A673 (cell line): ENCODE measurements around the gene TMEM60. TPM values are rescaled to one million over a fixed set of nuclear protein-coding genes. Genes with fewer than 3 reads are reported as not detected.

Experiments used
- BruUV-seq: library from RNA; stranded (reverse); fragments of 400-500 nt; replicated peaks from 2 replicates; lab custom pipeline; 2021; lab: Mats Ljungman, UMichigan
- CTCF ChIA-PET: fragments of 300-600 bp; sonication (Branson Sonifier 250); formaldehyde crosslinking; loops from one replicate; lab custom pipeline; 2022; ENCODE audit warnings: antibody characterized with exemption; lab: Charles Lee
- POLR2A ChIA-PET: fragments of 300-600 bp; sonication (Branson Sonifier 250); formaldehyde crosslinking; loops from one replicate; lab custom pipeline; 2022; ENCODE audit warnings: antibody characterized with exemption; ENCODE audit not compliant: low non-redundant PET; lab: Charles Lee
- DNase-seq: peaks from one replicate; pipeline ENCODE4 v3.0.0-alpha.2; 2015; ENCODE audit warnings: low spot score
- H3K27ac ChIP-seq: fragments of 200-600 bp; sonication (generic); 2 replicates; pipeline ENCODE4 v1.5.1; 2016; ENCODE audit warnings: mixed run types, low read depth, mild to moderate bottlenecking, mixed read lengths, antibody characterized with exemption, low read length; ENCODE audit not compliant: poor library complexity, severe bottlenecking
- H3K27me3 ChIP-seq: fragments of 200-600 bp; sonication (generic); replicated peaks from 2 replicates; pipeline ENCODE4 v1.6.1; 2017; ENCODE audit warnings: mixed run types, low read depth, mild to moderate bottlenecking, mixed read lengths, antibody characterized with exemption, low read length; ENCODE audit not compliant: insufficient read depth, poor library complexity
- H3K36me3 ChIP-seq: fragments of 200-600 bp; sonication (generic); 2 replicates; pipeline ENCODE4 v1.6.1; 2016; ENCODE audit warnings: mixed run types, mild to moderate bottlenecking, mixed read lengths, antibody characterized with exemption, low read length; ENCODE audit not compliant: insufficient read depth, poor library complexity, severe bottlenecking
- H3K4me1 ChIP-seq: fragments of 200-600 bp; sonication (generic); 2 replicates; pipeline ENCODE4 v1.6.1; 2017; ENCODE audit warnings: mixed run types, mild to moderate bottlenecking, mixed read lengths, antibody characterized with exemption, low read length; ENCODE audit not compliant: insufficient read depth, poor library complexity, severe bottlenecking
- H3K4me3 ChIP-seq: fragments of 200-600 bp; sonication (generic); 2 replicates; pipeline ENCODE4 v1.5.1; 2016; ENCODE audit warnings: low read depth, mixed run types, mild to moderate bottlenecking, mixed read lengths, low read length; ENCODE audit not compliant: poor library complexity, severe bottlenecking
- H3K9me3 ChIP-seq: fragments of 200-600 bp; sonication (generic); 2 replicates; pipeline ENCODE4 v1.6.1; 2016; ENCODE audit warnings: mixed run types, low read depth, mild to moderate bottlenecking, mixed read lengths, antibody characterized with exemption, low read length; ENCODE audit not compliant: poor library complexity, severe bottlenecking
- CTCF ChIP-seq: fragments of 300-800, 200-600 bp; sonication (generic); conservative IDR thresholded peaks from 2 replicates; pipeline ENCODE4 v1.5.1; 2017; ENCODE audit warnings: low read depth, mild to moderate bottlenecking, antibody characterized with exemption, low read length, moderate library complexity, mixed read lengths
- EZH2 ChIP-seq: fragments of 200-600 bp; sonication (generic); IDR thresholded peaks from 2 replicates; pipeline ENCODE4 v1.6.1; 2017; ENCODE audit warnings: borderline replicate concordance, low read depth, mild to moderate bottlenecking, mixed read lengths, antibody characterized with exemption, low read length; ENCODE audit not compliant: poor library complexity, severe bottlenecking
- intact Hi-C: fragments of 100-400 bp; cut with micrococcal nuclease; formaldehyde crosslinking; loops from one replicate; pipeline ENCODE4 v1.10.0; 2022; ENCODE audit not compliant: unreplicated experiment
- total RNA-seq: library from RNA; stranded (reverse); gene quantifications from 2 replicates; pipeline ENCODE4 v1.2.3, GENCODE V29; 2021

TMEM60 gene
- total RNA-seq, 1 experiment from 2014 or later, result 14.8 TPM

GRCh38 chr7:77811516-77812289 is 13.5 kb upstream of the TMEM60 start:
- Histone ChIP-seq H3K4me1 (peaks cover 3% of the 10 kb centered on the region), H3K4me3 (no peak overlapping the region), H3K27ac (no peak overlapping the region), H3K36me3 (no peaks in the 10 kb centered on the region), H3K9me3 (peaks cover 19% of the 10 kb centered on the region), H3K27me3 (no peaks in the 10 kb centered on the region)
- ChIA-PET CTCF (no interaction called here), POLR2A (no interaction called here)
- TF ChIP-seq EZH2 (no peak), CTCF (no peak)
- intact Hi-C loops, result no loop called here
- BruUV-seq, result no TSS peak
- no peak for DNase-seq

GRCh38 chr7:77808517-77808916 is 10.3 kb upstream of the TMEM60 start:
- H3K36me3 ChIP-seq, result no peaks in the 10 kb centered on the region
- DNase-seq, result no peak
- no peaks in the 10 kb centered on the region for H3K4me1 ChIP-seq
- CTCF ChIA-PET, result no interaction called here
- no peak overlapping the region for H3K27ac ChIP-seq
- POLR2A ChIA-PET, result no interaction called here
- no peaks in the 10 kb centered on the region for H3K27me3 ChIP-seq
- no TSS peak for BruUV-seq
- intact Hi-C loops, result no loop called here
- H3K9me3 ChIP-seq, result peaks cover 31% of the 10 kb centered on the region
- TF ChIP-seq EZH2 (no peak), CTCF (no peak)
- H3K4me3 ChIP-seq, result no peak overlapping the region

- DNase-seq, result no peak
- ChIA-PET POLR2A (no interaction called here), CTCF (no interaction called here)
- H3K36me3 ChIP-seq, result no peaks in the 10 kb centered on the region
- no peak overlapping the region for H3K27ac ChIP-seq
- intact Hi-C loops, result no loop called here
- no TSS peak for BruUV-seq
- H3K4me3 ChIP-seq, result no peak overlapping the region
- TF ChIP-seq CTCF (no peak), EZH2 (no peak)
- no peaks in the 10 kb centered on the region for H3K27me3 ChIP-seq
- peaks cover 31% of the 10 kb centered on the region for H3K9me3 ChIP-seq
- no peaks in the 10 kb centered on the region for H3K4me1 ChIP-seq
Observed at GRCh38 chr7:77806425-77806824, 8.2 kb upstream of the TMEM60 start.
